ENCODE results near the gene FUT9.
"Not testable (repeated sequence)": the region's sequence is repeated elsewhere in the genome, so short reads cannot be mapped to it uniquely, and the experiment has no call there.

Gene FUT9

DNA sequence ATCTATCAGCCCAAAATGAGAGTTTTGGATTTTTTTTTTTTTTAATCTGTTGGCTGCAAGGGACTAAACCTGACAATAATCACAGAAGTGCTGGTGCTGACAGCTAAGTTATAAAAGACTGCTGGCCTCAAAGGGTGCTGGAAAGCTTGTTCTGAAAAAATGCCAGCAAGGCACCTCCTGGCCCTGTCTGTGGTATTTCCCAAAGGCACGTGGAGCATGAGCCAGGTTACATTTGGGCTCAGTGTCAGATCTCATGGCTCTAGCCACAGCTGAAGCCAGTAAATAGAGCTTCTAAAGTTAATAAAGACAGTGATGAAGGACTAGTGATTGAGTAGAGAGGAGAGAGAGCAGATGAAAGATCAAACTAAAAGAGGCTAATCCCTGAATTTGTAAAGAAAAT is 178.9 kb downstream of the FUT9 start:
- no peak for DNase-seq

DNA sequence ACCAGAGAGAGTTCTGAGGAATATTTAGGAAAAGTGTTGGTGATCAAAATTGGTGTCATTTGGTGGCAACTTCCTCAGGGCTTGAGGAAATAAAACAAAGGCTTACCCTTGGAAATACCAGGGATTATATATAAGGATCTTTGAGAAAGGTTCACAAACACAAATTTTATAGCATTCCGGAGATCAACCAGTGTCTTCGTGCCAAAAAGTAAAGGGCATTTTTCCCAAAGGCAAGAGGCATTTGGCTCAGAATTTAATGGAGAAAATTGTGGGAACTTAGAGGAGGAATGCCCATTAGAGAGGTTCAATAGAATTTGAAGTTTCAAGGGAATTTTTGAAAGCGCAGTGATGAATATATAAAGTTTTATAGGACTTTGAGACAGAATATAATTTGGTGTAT is 179.5 kb downstream of the FUT9 start:
- DNase-seq: no peak

DNA sequence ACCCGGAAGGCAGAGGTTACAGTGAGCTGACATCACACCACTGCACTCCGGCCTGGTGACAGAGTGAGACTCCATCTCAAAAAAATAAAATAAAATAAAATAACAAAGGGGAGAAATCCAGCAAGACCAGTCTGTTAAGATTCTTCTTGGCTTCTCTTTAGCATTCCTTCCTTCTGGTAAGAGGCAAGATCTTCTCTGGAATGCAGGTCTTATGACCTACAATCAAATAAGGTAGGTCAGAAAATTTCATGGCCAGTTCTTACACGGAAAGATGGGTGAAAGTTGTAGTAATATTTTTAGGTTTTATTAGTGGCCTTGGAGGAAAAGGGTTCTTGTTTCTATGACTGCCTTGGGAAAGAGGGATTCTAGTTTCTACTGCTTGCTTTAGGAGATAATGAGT is 180.9 kb downstream of the FUT9 start:
- DNase-seq: no peak

DNA sequence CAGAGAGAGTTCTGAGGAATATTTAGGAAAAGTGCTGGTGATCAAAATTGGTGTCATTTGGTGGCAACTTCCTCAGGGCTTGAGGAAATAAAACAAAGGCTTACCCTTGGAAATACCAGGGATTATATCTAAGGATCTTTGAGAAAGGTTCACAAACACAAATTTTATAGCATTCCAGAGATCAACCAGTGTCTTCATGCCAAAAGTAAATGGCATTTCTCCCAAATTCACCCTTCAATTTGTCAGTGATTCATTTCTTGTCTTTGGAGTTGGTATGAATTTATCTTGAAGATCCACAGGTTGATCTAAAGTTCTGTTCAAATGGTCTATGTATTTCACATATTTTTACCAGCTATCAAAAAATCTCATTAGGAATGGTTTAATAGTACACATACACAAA is 181.5 kb downstream of the FUT9 start:
- no peak for DNase-seq

DNA sequence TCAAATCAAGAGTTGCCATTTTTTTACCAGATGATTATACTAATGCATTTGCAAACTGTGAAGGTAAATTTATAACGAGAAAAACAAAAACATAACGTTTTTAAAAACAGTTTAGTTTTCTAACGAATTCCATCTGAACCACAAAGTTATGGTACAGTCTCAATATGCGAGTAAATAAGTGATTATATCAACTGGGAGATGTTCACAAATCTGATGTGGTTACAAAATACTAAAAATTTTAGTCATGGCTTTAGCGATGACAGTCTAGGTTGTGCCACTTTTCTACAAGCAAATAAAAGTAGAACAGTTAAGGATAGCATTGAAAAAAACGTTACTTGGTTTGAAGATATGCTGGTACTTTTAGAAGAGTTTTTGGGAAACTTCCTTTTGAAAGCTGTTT is 186.8 kb downstream of the FUT9 start:
- no peak for DNase-seq

DNA sequence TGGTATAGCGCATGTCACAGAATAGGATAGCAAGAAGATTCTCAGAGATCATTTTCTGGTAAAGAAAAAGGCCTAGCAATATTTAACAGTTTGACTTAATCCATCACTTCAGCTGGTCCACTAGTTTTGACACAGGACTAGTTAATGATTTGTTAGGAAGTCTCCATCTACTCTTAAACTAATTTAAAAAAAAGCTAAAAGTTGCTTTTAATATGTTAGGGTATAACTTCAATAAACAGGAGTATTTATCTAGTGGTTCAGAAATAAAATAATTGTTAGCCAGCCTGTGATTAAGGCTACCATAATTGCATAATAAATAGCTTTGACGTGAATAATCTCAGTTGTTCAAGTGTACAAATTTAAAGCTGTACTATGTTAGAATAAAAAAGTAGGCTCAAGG is 195.6 kb downstream of the FUT9 start:
- DNase-seq: no peak

DNA sequence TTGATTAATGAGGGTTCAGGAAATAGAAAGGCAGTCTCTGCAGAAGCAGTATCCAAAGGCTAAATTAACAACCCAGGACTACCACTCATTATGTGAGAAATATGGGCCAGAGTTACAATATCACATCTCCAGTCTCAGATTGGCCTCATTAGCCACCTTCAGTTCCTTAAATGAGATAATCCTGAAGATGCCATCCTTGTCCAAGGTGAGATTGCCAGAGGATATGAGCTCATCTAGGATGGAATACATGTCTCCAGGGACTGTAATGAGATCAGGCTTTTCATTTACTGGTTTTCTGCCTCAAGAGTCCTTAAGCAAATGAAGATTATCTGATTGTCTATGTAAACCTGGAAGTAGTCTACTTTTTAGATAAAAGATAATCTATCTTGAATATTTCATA is 196.3 kb downstream of the FUT9 start:
- DNase-seq: no peak

DNA sequence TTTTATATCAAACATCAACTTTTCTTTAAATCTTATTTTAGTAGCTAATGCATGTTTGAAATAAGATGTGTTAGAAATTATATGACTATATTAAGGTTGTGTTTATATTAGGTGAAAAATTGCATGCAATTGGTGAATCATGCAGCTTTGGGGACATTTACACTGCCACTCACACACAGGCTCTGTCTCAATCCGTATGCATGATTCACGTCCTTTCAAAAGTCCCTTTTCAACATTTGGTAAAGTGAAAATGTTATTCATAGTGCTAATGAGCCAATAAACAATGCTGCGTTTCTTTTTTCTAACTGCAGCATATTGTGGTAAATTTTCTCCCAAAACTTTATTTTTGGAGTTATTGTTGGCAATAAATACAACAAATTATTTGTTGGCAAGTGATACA is 198.0 kb downstream of the FUT9 start:
- DNase-seq: no peak

DNA sequence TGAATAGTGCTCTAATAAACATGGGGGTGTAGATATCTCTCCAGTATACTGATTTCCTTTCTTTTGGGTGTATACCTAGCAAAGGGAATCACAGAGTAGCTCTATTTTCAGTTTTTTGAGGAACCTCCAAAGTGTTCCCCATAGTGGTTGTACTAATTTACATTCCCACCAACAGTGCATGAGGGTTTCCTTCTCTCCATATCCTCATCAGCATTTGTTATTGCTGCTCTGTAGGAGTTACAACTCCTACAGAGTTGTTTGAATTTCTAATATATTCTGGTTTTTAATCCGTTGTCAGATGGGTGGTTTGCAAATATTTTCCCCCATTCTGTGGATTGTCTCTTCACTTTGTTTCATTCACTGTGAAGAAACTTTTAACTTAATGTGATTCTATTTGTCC is 207.9 kb downstream of the FUT9 start:
- DNase-seq: no peak

DNA sequence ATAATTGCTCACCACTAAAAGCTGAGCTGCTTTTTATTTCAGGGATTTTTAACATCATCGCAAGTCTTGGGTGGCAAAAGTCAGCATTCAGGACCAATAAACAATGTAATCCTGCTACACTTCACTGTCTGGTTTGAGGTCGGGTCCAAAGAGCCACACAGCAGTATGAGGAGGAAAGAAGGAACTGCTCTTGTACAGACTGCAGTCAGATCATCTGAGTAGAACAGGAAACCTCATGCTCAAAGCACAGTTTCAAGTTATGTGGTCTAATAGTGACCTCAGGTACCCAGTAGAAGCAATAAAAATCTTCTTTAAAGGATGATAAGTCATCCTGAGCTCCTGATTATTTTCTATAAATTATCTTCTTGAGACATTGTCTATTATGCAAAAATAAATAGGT is 211.4 kb downstream of the FUT9 start:
- DNase-seq: no peak

DNA sequence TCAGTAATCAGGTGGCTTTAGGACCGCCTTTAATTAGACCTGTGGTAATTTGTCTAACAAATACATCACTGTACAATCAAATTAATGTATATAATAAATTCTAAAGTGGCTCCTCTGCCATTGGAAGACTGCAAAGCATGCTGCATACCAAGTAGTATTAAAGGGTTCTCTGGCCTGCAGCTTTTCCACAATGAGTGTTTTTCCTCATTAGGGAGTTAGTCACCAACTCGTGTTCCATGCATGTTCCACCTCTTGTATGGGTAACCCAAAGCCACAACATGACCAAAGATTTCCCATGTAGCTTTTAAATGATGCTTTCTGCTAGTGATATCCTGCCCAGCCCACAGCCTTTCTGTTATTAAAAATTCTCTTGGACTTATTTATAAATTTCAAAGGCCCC is 218.7 kb downstream of the FUT9 start:
- DNase-seq: no peak

DNA sequence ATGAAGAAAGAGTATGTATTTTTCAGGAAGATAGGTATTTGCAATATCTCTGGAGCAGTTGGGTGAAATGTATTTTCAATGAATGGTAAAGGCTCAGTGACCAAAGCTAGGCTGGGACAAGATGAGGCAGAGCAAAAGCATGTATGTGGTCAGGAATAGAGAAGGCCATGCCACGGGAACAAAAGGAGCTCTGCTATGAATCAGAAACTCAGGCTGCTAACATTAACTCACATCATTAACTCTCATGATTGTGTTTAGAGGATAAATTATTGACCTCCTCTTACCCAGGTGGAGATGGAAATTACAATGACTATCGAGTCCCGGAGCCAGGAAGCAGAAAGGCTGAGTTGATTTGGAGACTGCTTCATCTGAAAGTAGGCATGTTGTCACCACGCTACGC is 220.2 kb downstream of the FUT9 start:
- no peak for DNase-seq

DNA sequence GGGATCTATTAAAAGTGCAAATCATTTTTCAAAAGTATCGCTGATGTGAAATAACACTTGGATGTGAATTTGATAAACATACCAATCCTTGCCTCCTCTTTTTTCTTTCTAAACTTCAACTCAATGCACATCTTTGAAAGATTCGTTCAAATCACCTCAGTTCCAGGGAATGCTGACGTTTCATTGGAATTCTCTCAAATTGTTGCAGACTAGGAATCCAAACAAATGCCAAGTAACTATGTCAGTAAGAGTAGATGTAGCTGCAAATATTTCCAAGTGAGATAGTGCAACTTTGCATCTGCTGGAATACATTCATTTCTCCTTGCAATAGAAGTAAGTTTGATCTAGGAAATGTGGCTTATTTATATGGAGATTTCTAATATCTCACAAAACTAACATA is 220.7 kb downstream of the FUT9 start:
- DNase-seq: no peak

DNA sequence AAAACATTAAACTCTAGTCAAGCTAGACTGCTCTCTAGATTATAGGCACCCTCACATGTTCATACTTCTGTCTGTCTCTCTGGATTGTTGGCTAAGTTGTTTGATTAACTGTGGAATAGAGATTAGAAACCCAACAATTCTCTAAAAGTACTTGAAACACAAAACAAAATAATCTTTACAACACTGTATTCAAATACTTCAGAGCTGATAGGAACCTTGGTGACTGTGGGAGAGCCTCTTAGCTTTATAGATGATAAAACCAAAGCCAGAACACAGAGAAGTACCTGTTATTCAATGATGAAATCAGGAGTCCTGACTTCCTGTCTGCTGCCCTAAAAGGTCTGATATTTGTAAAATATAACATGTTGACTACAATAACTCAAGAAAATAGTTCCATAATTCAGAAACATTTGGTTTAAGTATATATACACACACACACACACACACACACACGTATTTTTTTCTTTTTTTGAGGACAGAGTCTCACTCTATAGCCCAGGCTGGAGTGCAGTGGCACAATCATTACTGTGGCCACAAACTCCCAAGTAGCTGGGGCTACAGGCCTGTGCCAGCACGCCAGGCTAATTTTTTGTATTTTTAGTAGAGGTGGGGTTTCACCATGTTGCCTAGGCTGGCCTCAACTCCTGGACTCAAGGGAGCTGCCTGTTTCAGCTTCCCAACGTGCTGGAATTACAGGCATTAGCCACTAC is 222.0 kb downstream of the FUT9 start:
- DNase-seq: no peak

DNA sequence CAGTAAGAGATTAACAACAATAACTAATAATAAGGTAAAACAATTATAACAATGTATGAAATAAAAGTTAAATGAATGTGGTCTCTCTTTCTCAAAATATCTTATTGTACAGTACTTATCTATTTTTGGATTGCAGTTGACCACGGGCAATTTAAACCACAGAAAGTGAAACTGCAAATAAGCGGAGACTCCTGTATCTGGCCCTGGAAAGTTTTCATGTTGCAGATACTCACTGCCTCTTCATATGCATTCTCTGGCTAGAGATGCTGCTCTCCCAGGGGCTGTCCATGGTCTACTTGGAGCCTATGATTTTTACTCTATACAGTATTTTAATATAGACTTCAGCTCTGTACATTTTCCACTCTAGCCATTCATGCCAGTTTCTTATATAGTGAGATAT is 230.8 kb downstream of the FUT9 start:
- DNase-seq: no peak

DNA sequence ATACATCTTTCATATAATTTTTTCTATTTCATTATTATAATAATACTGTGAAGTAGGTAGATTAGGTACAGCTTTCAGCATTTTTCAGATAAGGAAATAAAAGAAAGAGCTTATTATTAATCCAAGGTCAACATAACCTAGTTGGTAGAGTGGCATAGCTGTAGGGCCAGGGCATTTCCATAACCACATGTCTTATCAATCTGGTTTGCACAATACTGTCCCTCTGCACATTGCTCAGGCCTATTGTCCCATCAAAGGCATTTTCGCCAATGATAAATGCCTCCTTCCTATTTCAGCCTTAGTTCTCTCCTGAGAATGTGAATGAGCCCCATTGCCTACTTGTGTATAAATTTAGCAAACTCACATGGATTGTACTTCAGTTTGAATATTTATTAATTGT is 234.0 kb downstream of the FUT9 start:
- DNase-seq: no peak

DNA sequence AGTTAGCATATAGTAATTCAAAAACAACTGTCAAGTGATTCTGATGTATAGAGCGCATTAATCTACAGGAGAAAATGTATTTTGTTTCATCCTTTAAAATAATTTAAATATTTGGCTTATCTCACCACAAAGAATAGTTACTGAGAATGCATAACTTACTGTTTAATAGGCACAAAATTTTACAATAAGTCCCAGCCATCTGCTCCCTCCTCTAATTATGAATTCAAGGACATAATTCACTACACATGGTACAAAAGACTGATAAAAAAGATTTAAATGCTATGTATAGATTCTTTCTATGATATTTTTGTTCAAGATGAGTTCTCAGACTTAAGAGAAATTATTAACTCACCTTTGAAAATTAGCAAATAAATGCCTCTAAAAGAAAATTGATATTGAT is 242.0 kb downstream of the FUT9 start:
- DNase-seq: no peak

DNA sequence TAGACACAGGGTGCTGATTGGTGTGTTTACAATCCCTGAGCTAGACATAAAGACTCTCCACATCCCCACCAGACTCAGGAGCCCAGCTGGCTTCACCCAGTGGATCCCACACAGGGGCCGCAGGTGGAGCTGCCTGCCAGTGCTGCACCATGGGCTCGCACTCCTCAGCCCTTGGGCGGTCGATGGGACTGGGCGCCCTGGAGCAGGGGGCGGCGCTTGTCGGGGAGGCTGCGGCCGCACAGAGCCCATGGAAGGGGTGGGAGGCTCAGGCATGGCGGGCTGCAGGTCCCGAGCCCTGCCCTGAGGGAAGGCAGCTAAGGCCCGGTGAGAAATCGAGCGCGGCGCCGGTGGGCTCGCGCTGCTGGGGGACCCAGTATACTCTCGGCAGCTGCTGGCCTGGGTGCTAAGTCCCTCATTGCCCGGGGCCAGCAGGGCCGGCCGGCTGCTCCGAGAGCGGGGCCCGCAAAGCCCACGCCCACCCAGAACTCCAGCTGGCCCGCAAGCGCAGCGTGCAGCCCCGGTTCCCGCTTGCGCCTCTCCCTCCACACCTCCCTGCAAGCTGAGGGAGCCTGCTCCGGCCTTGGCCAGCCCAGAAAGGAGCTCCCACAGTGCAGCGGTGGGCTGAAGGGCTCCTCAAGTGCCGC is 245.1 kb downstream of the FUT9 start:
- DNase-seq: not testable (repeated sequence)

All from stimulated activated CD4-positive, alpha-beta T cell treated with anti-CD3 and anti-CD28 coated beads, Interleukin-4, amount 100 ng/mL, for 4 hours (primary cell).